GM04503 (cell line): Measurements from ENCODE around the gene LMNA.
"Not testable (repeated sequence)": the region's sequence is repeated elsewhere in the genome, so short reads cannot be mapped to it uniquely, and the experiment has no call there.

ENCODE experiments used
- DNase-seq: peaks from one replicate; pipeline ENCODE4 v3.0.0-alpha.2; 2012; ENCODE audit warnings: low read depth

The LMNA gene

GRCh38 chr1:156164125-156164831, 49.8 kb downstream of the LMNA start:
- DNase-seq = no peak

GRCh38 chr1:156165083-156165482, 50.6 kb downstream of the LMNA start:
- no peak for DNase-seq

DNA sequence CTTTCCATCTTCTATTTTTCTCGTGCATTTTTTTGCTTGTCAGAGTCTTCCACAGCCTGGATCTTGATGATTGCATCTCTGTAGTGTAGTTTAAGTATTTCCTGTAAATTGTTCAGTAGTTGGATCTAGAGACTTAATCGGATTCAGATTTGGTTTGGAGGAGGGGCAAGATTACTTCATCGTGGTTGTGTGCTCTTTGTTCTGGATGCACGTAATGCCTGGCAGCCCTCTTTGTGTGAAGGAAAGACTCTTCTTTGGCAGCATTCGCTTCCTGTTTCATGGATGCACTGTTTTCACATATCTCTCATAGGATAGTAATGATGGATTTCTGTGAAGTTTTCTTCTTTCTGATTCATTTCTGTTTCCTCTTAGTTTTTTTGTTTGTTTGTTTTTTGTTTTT, 53.0 kb downstream of the LMNA start:
- no peak for DNase-seq

- no peak for DNase-seq
Measured at GRCh38 chr1:156172696-156173470, 58.4 kb downstream of the LMNA start.

GRCh38 chr1:156176610-156177210, 62.2 kb downstream of the LMNA start:
- DNase-seq = no peak

GRCh38 chr1:156177919-156178654, 63.6 kb downstream of the LMNA start:
- no peak for DNase-seq

DNA sequence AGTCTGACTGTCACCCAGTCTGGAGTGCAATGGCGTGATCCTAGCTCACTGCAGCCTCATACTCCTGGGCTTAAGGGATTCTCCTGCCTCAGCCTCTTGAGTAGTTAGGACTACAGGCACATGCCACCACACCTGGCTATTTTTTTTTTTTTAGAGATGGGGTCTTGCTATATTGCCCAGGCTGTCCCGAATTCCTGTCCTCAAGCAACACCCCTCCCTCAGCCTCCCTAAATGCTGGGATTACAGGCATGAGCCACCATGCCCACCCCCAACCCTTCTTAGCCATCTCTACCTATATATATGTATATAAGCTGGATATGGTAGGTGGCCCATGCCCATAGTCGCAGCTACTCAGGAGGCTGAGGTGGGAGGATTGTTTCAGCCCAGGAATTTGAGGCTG, 66.0 kb downstream of the LMNA start:
- no peak for DNase-seq

- not testable (repeated sequence) for DNase-seq
Measured at GRCh38 chr1:156181391-156181924, 66.9 kb downstream of the LMNA start.

DNA sequence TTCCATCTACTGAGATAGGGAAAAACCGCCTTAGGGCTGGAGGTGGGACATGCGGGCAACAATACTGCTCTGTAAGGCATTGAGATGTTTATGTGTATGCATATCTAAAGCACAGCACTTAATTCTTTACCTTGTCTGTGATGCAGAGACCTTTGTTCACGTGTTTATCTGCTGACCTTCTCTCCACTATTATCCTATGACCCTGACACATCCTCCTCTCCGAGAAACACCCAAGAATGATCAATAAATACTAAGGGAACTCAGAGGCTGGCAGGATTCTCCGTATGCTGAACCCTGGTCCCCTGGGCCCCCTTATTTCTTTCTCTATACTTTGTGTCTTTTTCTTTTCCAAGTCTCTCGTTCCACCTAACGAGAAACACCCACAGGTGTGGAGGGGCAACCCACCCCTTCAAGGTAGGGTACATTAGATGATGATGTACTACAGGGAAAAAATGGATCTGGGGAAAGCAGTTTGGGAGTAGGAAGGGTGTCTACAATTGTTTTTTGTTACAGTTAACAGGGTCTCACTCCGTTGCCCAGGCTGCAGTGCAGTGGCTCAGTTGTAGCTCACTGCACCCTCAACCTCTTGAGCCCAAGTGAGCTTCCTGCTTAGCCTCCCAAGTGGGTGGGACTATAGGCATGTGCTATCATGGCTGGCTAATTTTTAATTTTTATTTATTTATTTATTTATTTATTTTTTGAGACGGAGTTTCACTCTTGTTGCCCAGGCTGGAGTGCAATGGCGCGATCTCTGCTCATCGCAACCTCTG, 67.7 kb downstream of the LMNA start:
- not testable (repeated sequence) for DNase-seq

DNA sequence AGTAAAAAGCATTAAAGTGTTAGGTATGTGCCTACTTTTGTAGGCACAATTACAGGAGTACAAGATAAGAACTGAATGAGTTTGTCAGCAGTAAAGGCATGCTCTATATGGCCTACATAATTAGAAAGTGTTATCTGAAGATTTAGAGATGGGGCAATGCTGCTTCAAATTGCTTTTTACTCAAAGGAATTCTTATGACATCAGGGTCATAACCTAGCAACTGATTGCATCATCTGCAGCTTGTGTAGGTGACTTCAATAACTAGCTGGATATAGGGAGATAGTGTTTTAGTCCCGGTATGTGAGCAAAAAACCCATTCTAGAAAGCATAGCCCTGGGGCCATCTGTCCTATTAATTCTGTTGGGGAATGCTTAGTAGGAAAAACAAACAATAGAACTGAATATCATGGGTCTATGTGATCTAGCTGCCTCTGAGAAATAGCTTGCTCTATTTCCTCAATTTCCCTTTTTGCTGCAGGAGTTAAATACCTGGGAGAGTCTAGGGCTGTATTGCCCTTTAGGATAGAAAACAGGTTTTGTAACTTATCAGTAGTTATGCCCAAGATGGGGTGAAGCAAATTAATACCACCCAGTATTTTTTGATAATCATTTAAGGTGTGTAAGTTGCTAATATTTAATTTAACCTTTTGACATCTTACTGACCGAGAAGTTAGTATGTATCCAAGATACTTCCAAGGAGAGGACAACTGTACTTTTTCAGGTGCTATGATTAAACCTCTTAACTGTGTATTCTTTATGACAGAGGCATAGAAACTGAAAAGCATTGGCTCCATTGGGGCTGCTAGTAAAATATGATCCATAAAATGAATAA, 72.1 kb downstream of the LMNA start:
- not testable (repeated sequence) for DNase-seq
